OCI-LY1 (cell line): ENCODE data around the gene USP9Y.

Experiments used
- H2AFZ ChIP-seq: fragments of 200-600 bp; sonication (generic), shearing (Covaris generic); 2 replicates; pipeline ENCODE4 v1.6.0; 2014; ENCODE audit warnings: antibody characterized with exemption, mild to moderate bottlenecking, low read length
- H3F3A ChIP-seq: fragments of 200-600 bp; sonication (generic), shearing (Covaris generic); 2 replicates; pipeline ENCODE4 v1.6.0; 2014; ENCODE audit warnings: mild to moderate bottlenecking, antibody characterized with exemption, low read length, moderate library complexity; ENCODE audit not compliant: insufficient read depth
- H3K27ac ChIP-seq: fragments of 200-600 bp; sonication (generic); 2 replicates; pipeline ENCODE4 v1.5.1; 2014; ENCODE audit warnings: low read length, mixed run types, mild to moderate bottlenecking, low read depth; ENCODE audit not compliant: poor library complexity, severe bottlenecking
- H3K27me3 ChIP-seq: fragments of 200-600 bp; sonication (generic); 2 replicates; pipeline ENCODE4 v1.6.0; 2014; ENCODE audit warnings: antibody characterized with exemption, mild to moderate bottlenecking, low read length, moderate library complexity; ENCODE audit not compliant: insufficient read depth
- H3K36me3 ChIP-seq: fragments of 200-600 bp; sonication (generic); 2 replicates; pipeline ENCODE4 v1.6.1; 2014; ENCODE audit warnings: mild to moderate bottlenecking, antibody characterized with exemption, low read length, moderate library complexity, mixed read lengths; ENCODE audit not compliant: insufficient read depth
- H3K4me1 ChIP-seq: fragments of 200-600 bp; sonication (generic); 2 replicates; pipeline ENCODE4 v1.5.1; 2014; ENCODE audit warnings: mild to moderate bottlenecking, low read length, moderate library complexity; ENCODE audit not compliant: insufficient read depth, severe bottlenecking
- H3K4me2 ChIP-seq: fragments of 200-600 bp; sonication (generic), shearing (Covaris generic); 2 replicates; pipeline ENCODE4 v1.6.1; 2014; ENCODE audit warnings: low read length
- H3K4me3 ChIP-seq: fragments of 200-600 bp; sonication (generic); 2 replicates; pipeline ENCODE4 v1.5.1; 2014; ENCODE audit warnings: low read length, low read depth, mild to moderate bottlenecking, mixed read lengths; ENCODE audit not compliant: poor library complexity, severe bottlenecking
- H3K79me2 ChIP-seq: fragments of 200-600 bp; shearing (Covaris generic); 2 replicates; pipeline ENCODE4 v1.6.1; 2016; ENCODE audit warnings: mixed run types, low read length, mixed read lengths; ENCODE audit not compliant: insufficient read depth
- H3K9ac ChIP-seq: fragments of 200-600 bp; sonication (generic), shearing (Covaris generic); 2 replicates; pipeline ENCODE4 v1.6.1; 2014; ENCODE audit warnings: mild to moderate bottlenecking, low read length, mixed read lengths
- H3K9me2 ChIP-seq: fragments of 200-600 bp; sonication (generic), shearing (Covaris generic); 2 replicates; pipeline ENCODE4 v1.6.1; 2014; ENCODE audit warnings: low read depth, mild to moderate bottlenecking, low read length, mixed read lengths
- H3K9me3 ChIP-seq: fragments of 200-600 bp; shearing (Covaris generic); 2 replicates; pipeline ENCODE4 v1.6.1; 2014; ENCODE audit warnings: low read length, mixed read lengths
- H4K20me1 ChIP-seq: fragments of 200-600 bp; sonication (generic), shearing (Covaris generic); 2 replicates; pipeline ENCODE4 v1.6.0; 2016; ENCODE audit warnings: mild to moderate bottlenecking, low read length; ENCODE audit not compliant: insufficient read depth
- EZH2 ChIP-seq: fragments of 200-600 bp; sonication (generic), shearing (Covaris generic); IDR thresholded peaks from 2 replicates; pipeline ENCODE4 v1.8.0; 2017; ENCODE audit warnings: borderline replicate concordance, mixed run types, mild to moderate bottlenecking, antibody characterized with exemption, low read length, moderate library complexity, mixed read lengths
- TF ChIP-seq, protein P1 (sequence below): fragments of 200-600 bp; sonication (generic), shearing (Covaris generic); IDR thresholded peaks from 2 replicates; pipeline ENCODE4 v1.5.1; 2017; ENCODE audit warnings: mild to moderate bottlenecking, antibody characterized with exemption, low read length, moderate library complexity, mixed read lengths

Gene USP9Y

DNA sequence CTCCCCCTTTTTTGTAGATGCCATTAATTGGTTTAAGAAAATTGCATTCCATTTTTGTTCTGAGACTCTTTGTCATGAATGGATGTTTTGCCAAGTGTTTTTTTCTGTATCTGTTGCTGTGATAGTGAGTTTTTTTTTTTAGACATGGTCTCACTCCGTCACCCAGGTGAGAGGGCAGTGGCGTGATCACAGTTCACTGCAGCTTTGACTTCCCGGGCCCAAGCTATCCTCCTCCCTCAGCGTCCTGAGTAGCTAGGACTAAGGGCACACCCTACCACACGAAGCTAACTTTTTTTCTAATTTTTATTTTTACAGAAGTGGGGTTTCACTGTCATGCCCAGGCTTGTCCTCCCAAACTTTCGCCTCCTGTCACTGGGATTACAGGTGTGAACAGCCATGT lies 51.8 kb downstream of the USP9Y start:
- TF ChIP-seq, protein P1, sequence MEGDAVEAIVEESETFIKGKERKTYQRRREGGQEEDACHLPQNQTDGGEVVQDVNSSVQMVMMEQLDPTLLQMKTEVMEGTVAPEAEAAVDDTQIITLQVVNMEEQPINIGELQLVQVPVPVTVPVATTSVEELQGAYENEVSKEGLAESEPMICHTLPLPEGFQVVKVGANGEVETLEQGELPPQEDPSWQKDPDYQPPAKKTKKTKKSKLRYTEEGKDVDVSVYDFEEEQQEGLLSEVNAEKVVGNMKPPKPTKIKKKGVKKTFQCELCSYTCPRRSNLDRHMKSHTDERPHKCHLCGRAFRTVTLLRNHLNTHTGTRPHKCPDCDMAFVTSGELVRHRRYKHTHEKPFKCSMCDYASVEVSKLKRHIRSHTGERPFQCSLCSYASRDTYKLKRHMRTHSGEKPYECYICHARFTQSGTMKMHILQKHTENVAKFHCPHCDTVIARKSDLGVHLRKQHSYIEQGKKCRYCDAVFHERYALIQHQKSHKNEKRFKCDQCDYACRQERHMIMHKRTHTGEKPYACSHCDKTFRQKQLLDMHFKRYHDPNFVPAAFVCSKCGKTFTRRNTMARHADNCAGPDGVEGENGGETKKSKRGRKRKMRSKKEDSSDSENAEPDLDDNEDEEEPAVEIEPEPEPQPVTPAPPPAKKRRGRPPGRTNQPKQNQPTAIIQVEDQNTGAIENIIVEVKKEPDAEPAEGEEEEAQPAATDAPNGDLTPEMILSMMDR, result no peak
- TF ChIP-seq EZH2, result no peak
- H3K9me3 ChIP-seq, result no peaks in the 10 kb centered on the region
- H3K27ac ChIP-seq, result no peak overlapping the region

DNA sequence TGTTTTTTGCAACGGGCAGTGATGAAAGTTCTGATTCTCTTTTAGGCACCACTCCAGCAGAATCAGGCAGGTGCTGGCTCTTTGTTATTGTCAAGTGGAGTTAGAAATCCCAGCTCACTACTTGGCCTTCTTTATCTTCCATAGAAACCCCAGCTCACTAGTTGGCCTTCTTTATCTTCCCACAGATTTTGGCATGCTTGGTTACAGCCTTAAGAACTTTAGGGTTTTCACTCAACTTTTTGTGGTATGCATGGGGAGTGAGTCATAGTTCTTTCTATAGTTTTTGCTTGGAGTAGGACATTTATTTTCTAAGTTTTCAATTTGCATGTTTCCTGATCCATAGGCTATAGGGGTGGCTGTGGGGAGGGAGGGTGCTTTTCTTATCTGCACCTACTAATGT lies 55.0 kb downstream of the USP9Y start:
- Histone ChIP-seq H3F3A (no peaks in the 10 kb centered on the region), H4K20me1 (no peaks in the 10 kb centered on the region), H3K9me3 (no peaks in the 10 kb centered on the region), H3K4me3 (no peak overlapping the region), H3K4me1 (no peaks in the 10 kb centered on the region), H3K27me3 (no peaks in the 10 kb centered on the region), H3K27ac (no peak overlapping the region), H3K36me3 (peaks cover 9% of the 10 kb centered on the region), H3K79me2 (no peaks in the 10 kb centered on the region), H3K9me2 (no peaks in the 10 kb centered on the region), H3K4me2 (no peak overlapping the region), H2AFZ (no peak overlapping the region), H3K9ac (no peak overlapping the region)
- TF ChIP-seq, protein P1, result no peak
- no peak for TF ChIP-seq EZH2

More for the DNA sequence above, 51.8 kb downstream of the USP9Y start:
- Histone ChIP-seq H3K36me3 (peaks cover 1% of the 10 kb centered on the region), H3K9ac (no peak overlapping the region), H3K4me1 (no peaks in the 10 kb centered on the region), H2AFZ (no peak overlapping the region), H3K4me2 (no peak overlapping the region), H3K9me2 (no peaks in the 10 kb centered on the region), H3K27me3 (no peaks in the 10 kb centered on the region), H3F3A (no peaks in the 10 kb centered on the region), H3K4me3 (no peak overlapping the region), H4K20me1 (no peaks in the 10 kb centered on the region), H3K79me2 (no peaks in the 10 kb centered on the region)

DNA sequence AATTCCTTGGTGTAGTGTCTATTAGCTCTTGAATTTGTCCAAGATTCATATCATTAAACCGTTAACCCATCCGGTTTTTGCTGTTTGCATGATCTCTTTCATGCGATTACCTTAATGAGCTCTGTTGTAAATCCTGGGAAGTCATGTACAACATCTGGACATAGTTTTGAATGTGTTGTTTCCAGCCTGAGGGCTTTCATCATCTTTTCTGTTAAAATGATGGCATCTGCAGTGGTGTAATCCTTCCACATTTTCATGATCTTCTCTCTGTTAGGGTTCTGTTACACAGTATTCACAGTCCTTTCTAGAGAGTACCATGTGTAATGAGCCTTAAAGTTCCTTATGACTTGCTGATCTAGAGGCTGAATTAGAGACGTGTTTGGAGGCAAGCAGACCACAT lies 64.9 kb downstream of the USP9Y start:
- Histone ChIP-seq H3K9ac (no peak overlapping the region), H3K4me2 (no peak overlapping the region), H3K36me3 (peaks cover 3% of the 10 kb centered on the region), H3K4me3 (no peak overlapping the region), H3F3A (no peaks in the 10 kb centered on the region), H4K20me1 (no peaks in the 10 kb centered on the region), H2AFZ (no peak overlapping the region), H3K27ac (no peak overlapping the region), H3K9me3 (no peaks in the 10 kb centered on the region), H3K79me2 (no peaks in the 10 kb centered on the region), H3K27me3 (no peaks in the 10 kb centered on the region), H3K9me2 (no peaks in the 10 kb centered on the region), H3K4me1 (no peaks in the 10 kb centered on the region)
- TF ChIP-seq, protein P1, result no peak
- no peak for TF ChIP-seq EZH2
